Left lung (tissue), 10 donors: ENCODE data around the gene LSP1. TPM values are rescaled to one million over a fixed set of nuclear protein-coding genes. Genes with fewer than 3 reads are reported as not detected.

Experiments
- ATAC-seq: fragments of 200-7000 bp; cut with Tn5 transposase; one replicate; pipeline ENCODE4 v1.9.1; 2020; ENCODE audit warnings: moderate library complexity
- DNase-seq, 4 donors: peaks; one replicate each; pipeline ENCODE4 v3.0.0-alpha.2; 2013 to 2020
- H3K27ac ChIP-seq, 2 donors: fragments of 200-600 bp; sonication (generic) in 1 of 2; one replicate each; pipeline versions ENCODE4 v1.5.0 to v1.8.0; 2020 to 2021
- H3K27me3 ChIP-seq, 2 donors: fragments of 200-600 bp; sonication (generic) in 1 of 2; one replicate each; pipeline versions ENCODE4 v1.5.0 to v1.8.0; 2020 to 2021
- H3K36me3 ChIP-seq, 2 donors: fragments of 200-600 bp; sonication (generic) in 1 of 2; one replicate each; pipeline versions ENCODE4 v1.5.0 to v1.8.0; 2020 to 2021
- H3K4me1 ChIP-seq, 2 donors: fragments of 200-600 bp; one replicate each; pipeline ENCODE4 v1.8.0; 2021
- H3K4me3 ChIP-seq, 2 donors: fragments of 200-600 bp; sonication (generic) in 1 of 2; one replicate each; pipeline versions ENCODE4 v1.5.0 to v1.8.0; 2020 to 2021; ENCODE audit warnings: mild to moderate bottlenecking in 1 of 2
- H3K9me3 ChIP-seq, 2 donors: fragments of 200-600 bp; sonication (generic) in 1 of 2; one replicate each; pipeline versions ENCODE4 v1.5.0 to v1.8.0; 2020 to 2021
- CTCF ChIP-seq, 2 donors: fragments of 200-600 bp; sonication (generic) in 1 of 2; IDR thresholded peaks; one replicate each; pipeline versions ENCODE4 v1.5.0 to v1.8.0; 2021; ENCODE audit warnings: antibody characterized with exemption in 2 of 2
- intact Hi-C, 2 donors: fragments of 100-400 bp; cut with DNase I; formaldehyde crosslinking; loops; one replicate each; pipeline versions ENCODE4 v1.11.2 to v1.14.2; 2022
- polyA plus RNA-seq, 6 donors: library from polyadenylated mRNA; unstranded; fragments of 120-200 nt; gene quantifications; one replicate each; pipeline ENCODE4 v1.2.1, GENCODE V29; 2013; ENCODE audit not compliant: insufficient read length in 6 of 6
- total RNA-seq, 2 donors: library from RNA; stranded (reverse); fragmentation: NEBNext Ultra II Directional; extraction: Animal tissue kit (Norgen Biotek cat#: 25700); gene quantifications; one replicate each; pipeline ENCODE4 v1.2.1, GENCODE V29; 2021
- donor health status: DM: no; HTN: yes; CAD: no.
- donor health status: DM: no; HTN: no; CAD: no.

LSP1 gene
- total and polyA plus RNA-seq, 8 donors = 5.9 to 76.6 (median 7.5) TPM

- H3K4me1 ChIP-seq = peaks cover 6 to 56% of the 10 kb centered on the region in 2 donors
- peak overlapping the region in 1 of 2 donors; percentile 88 for H3K27ac ChIP-seq
- no peaks in the 10 kb centered on the region for H3K9me3 ChIP-seq
- intact Hi-C loops = loop anchor here in 1 of 2 donors (5.0 to 10.0 kb wide), 2 partner anchors 185 to 313 kb away; no protein-coding TSS in a partner anchor
- peaks cover 0 to 6% of the 10 kb centered on the region in 2 donors for H3K27me3 ChIP-seq
- no peak overlapping the region for H3K4me3 ChIP-seq
- no peaks in the 10 kb centered on the region for H3K36me3 ChIP-seq
- ATAC-seq (no peak), DNase-seq (no peak)
- TF ChIP-seq CTCF (IDR thresholded peaks at IDR 0.05) = no peak
Measured at GRCh38 chr11:1839204-1839923, 13.5 kb upstream of the LSP1 start.

GRCh38 chr11:1839924-1840779, 12.7 kb upstream of the LSP1 start:
- ATAC-seq (peak; percentile 48), DNase-seq (peak in 2 of 4 donors; percentile 90 to 93)
- Histone ChIP-seq H3K27me3 (no peaks in the 10 kb centered on the region), H3K36me3 (no peaks in the 10 kb centered on the region), H3K4me3 (peak overlapping the region; percentile 7 to 23), H3K4me1 (peaks cover 11 to 64% of the 10 kb centered on the region in 2 donors), H3K27ac (peak overlapping the region; percentile 53 to 88), H3K9me3 (no peaks in the 10 kb centered on the region)
- TF ChIP-seq CTCF (IDR thresholded peaks at IDR 0.05) = peak in 1 of 2 donors; percentile 24
- intact Hi-C loops = loop anchor here in 1 of 2 donors (5.0 to 10.0 kb wide), 2 partner anchors 185 to 312 kb away; no protein-coding TSS in a partner anchor

- no peaks in the 10 kb centered on the region for H3K36me3 ChIP-seq
- intact Hi-C loops = no loop called here
- H3K27ac ChIP-seq = peak overlapping the region in 1 of 2 donors; percentile 88
- no peaks in the 10 kb centered on the region for H3K27me3 ChIP-seq
- H3K9me3 ChIP-seq = no peaks in the 10 kb centered on the region
- ATAC-seq = no peak
- DNase-seq = peak in 2 of 4 donors; percentile 32 to 81
- peak overlapping the region in 1 of 2 donors; percentile 23 for H3K4me3 ChIP-seq
- H3K4me1 ChIP-seq = peaks cover 13 to 72% of the 10 kb centered on the region in 2 donors
- TF ChIP-seq CTCF (IDR thresholded peaks at IDR 0.05) = no peak
Measured at GRCh38 chr11:1840780-1841480, 12.0 kb upstream of the LSP1 start.

GRCh38 chr11:1841511-1842148, 11.3 kb upstream of the LSP1 start:
- Histone ChIP-seq H3K4me1 (peaks cover 13 to 74% of the 10 kb centered on the region in 2 donors), H3K4me3 (no peak overlapping the region), H3K9me3 (no peaks in the 10 kb centered on the region), H3K27me3 (no peaks in the 10 kb centered on the region), H3K27ac (no peak overlapping the region), H3K36me3 (no peaks in the 10 kb centered on the region)
- no peak for TF ChIP-seq CTCF (IDR thresholded peaks at IDR 0.05)
- ATAC-seq (no peak), DNase-seq (peak in 1 of 4 donors; percentile 71)
- intact Hi-C loops = no loop called here
